WTC11 (cell line): Measurements from ENCODE around the gene TEX261. TPM values are rescaled to one million over a fixed set of nuclear protein-coding genes. Genes with fewer than 3 reads are reported as not detected.
"Not testable (repeated sequence)": the region's sequence is repeated elsewhere in the genome, so short reads cannot be mapped to it uniquely, and the experiment has no call there.

ENCODE experiments used
- ATAC-seq: fragments of 200-7000 bp; cut with Tn5 transposase; 2 replicates; pipeline ENCODE4 v1.10.0; 2021; ENCODE audit warnings: mild to moderate bottlenecking, moderate library complexity
- CTCF ChIA-PET: fragments of 300-600 bp; sonication (Branson Sonifier 250); formaldehyde crosslinking; loops from one replicate; lab custom pipeline; 2021; ENCODE audit warnings: antibody characterized with exemption; lab: Charles Lee
- POLR2A ChIA-PET: fragments of 350-600 bp; sonication (Branson Sonifier 250); formaldehyde crosslinking; loops from one replicate; lab custom pipeline; 2021; ENCODE audit warnings: antibody characterized with exemption; lab: Charles Lee
- DNase-seq: peaks from one replicate; pipeline ENCODE4 v3.0.0; 2021; ENCODE audit warnings: low spot score
- H3K27ac Mint-ChIP-seq: 2 replicates; pipeline ENCODE4 v1.8.0; 2021; ENCODE audit warnings: mixed read lengths
- H3K27me3 Mint-ChIP-seq: 2 replicates; pipeline ENCODE4 v1.8.0; 2021; ENCODE audit warnings: low read depth, mild to moderate bottlenecking, moderate library complexity, mixed read lengths
- H3K36me3 Mint-ChIP-seq: 2 replicates; pipeline ENCODE4 v1.8.0; 2021; ENCODE audit warnings: mixed read lengths
- H3K4me1 Mint-ChIP-seq: 2 replicates; pipeline ENCODE4 v1.8.0; 2022; ENCODE audit warnings: mixed read lengths
- H3K4me3 Mint-ChIP-seq: 2 replicates; pipeline ENCODE4 v1.8.0; 2021; ENCODE audit warnings: mild to moderate bottlenecking, moderate library complexity, mixed read lengths
- H3K9me3 Mint-ChIP-seq: 2 replicates; pipeline ENCODE4 v1.8.0; 2021; ENCODE audit warnings: mixed read lengths
- AR ChIP-seq: fragments of 250-450 bp; sonication (Bioruptor Pico); IDR thresholded peaks from 2 replicates; pipeline ENCODE4 v1.9.0; 2021; ENCODE audit warnings: mild to moderate bottlenecking
- ATF2 ChIP-seq: sonication (generic); formaldehyde crosslinking; IDR thresholded peaks from 2 replicates; pipeline ENCODE4 v1.8.1; 2022; ENCODE audit warnings: low read depth, missing genetic modification reagents, borderline replicate concordance
- FOXK1 ChIP-seq: sonication (generic); formaldehyde crosslinking; IDR thresholded peaks from 2 replicates; pipeline ENCODE4 v1.8.0; 2022; ENCODE audit warnings: mild to moderate bottlenecking, moderate library complexity, missing genetic modification reagents
- NFATC4 ChIP-seq: fragments of 250-450 bp; sonication (Bioruptor Pico); IDR thresholded peaks from 2 replicates; pipeline ENCODE4 v1.9.0; 2021; ENCODE audit warnings: mild to moderate bottlenecking
- NFE2L1 ChIP-seq: sonication (generic); formaldehyde crosslinking; IDR thresholded peaks from 2 replicates; pipeline ENCODE4 v1.8.1; 2023; ENCODE audit warnings: missing genetic modification reagents
- RORB ChIP-seq: fragments of 250-450 bp; sonication (Bioruptor Pico); IDR thresholded peaks from 2 replicates; pipeline ENCODE4 v1.9.0; 2021; ENCODE audit warnings: mild to moderate bottlenecking
- ZNF396 ChIP-seq: fragments of 250-450 bp; sonication (Bioruptor Pico); IDR thresholded peaks from 2 replicates; pipeline ENCODE4 v1.8.0; 2021; ENCODE audit warnings: mild to moderate bottlenecking, moderate library complexity, borderline replicate concordance
- total RNA-seq: library from RNA; stranded (reverse); gene quantifications from 3 replicates; pipeline ENCODE4 v1.2.3, GENCODE V29; 2021

The TEX261 gene
- total RNA-seq, 1 experiment from 2014 or later = 18.3 TPM

- H3K27ac Mint-ChIP-seq, POLR2A ChIA-PET: not testable (repeated sequence)
- peaks cover 23% of the 10 kb centered on the region for H3K4me1 Mint-ChIP-seq
Observed at GRCh38 chr2:70999931-71000330, 5.3 kb upstream of the TEX261 start.

GRCh38 chr2:70999362-70999761 lies 4.7 kb upstream of the TEX261 start:
- Mint-ChIP-seq H3K4me1 (peaks cover 23% of the 10 kb centered on the region), H3K4me3 (no peak overlapping the region), H3K36me3 (no peaks in the 10 kb centered on the region), H3K9me3 (no peaks in the 10 kb centered on the region; the same call in 1 of the 2 replicates), H3K27ac (no peak overlapping the region), H3K27me3 (peaks cover 41% of the 10 kb centered on the region)
- POLR2A ChIA-PET = no interaction called here
- TF ChIP-seq NFATC4 (CRISPR knock-in tag) = no peak
- TF ChIP-seq RORB (CRISPR knock-in tag) = no peak
- TF ChIP-seq AR (CRISPR knock-in tag) = no peak
- TF ChIP-seq ATF2 (CRISPR knock-in tag) = no peak
- ATAC-seq (no peak), DNase-seq (no peak)
- CTCF ChIA-PET = interaction anchor here (0.6 to 1.1 kb wide), 3 partner anchors 15 to 71 kb away, joined by 3 to 4 read pairs (median 4); no protein-coding TSS in a partner anchor

More at GRCh38 chr2:70999931-71000330, 5.3 kb upstream of the TEX261 start:
- not testable (repeated sequence) for H3K9me3 Mint-ChIP-seq, DNase-seq, ATAC-seq, H3K36me3 Mint-ChIP-seq, H3K4me3 Mint-ChIP-seq
- H3K27me3 Mint-ChIP-seq = peaks cover 44% of the 10 kb centered on the region
- CTCF ChIA-PET = interaction anchor here (1.1 to 2.8 kb wide), 3 partner anchors 15 to 70 kb away, joined by 4 to 55 read pairs (median 12); partner anchors contain the start of gene NAGK

- H3K4me1 Mint-ChIP-seq = peaks cover 25% of the 10 kb centered on the region
- H3K36me3 Mint-ChIP-seq, ATAC-seq, H3K4me3 Mint-ChIP-seq, DNase-seq, H3K27ac Mint-ChIP-seq, H3K9me3 Mint-ChIP-seq, POLR2A ChIA-PET: not testable (repeated sequence)
- peaks cover 36% of the 10 kb centered on the region for H3K27me3 Mint-ChIP-seq
- CTCF ChIA-PET = interaction anchor here (0.6 to 0.8 kb wide), 2 partner anchors 38 to 71 kb away, joined by 3 to 4 read pairs; no protein-coding TSS in a partner anchor
Observed at GRCh38 chr2:70998885-70999284, 4.2 kb upstream of the TEX261 start.

- ATAC-seq = peak; percentile 33
- H3K27me3 Mint-ChIP-seq = peaks cover 27% of the 10 kb centered on the region
- no peak overlapping the region for H3K27ac Mint-ChIP-seq
- peaks cover 17% of the 10 kb centered on the region for H3K4me1 Mint-ChIP-seq
- H3K9me3 Mint-ChIP-seq = no peaks in the 10 kb centered on the region
- H3K36me3 Mint-ChIP-seq = 0 out of 2 replicates have a peak, but pooled peaks cover 4% of the 10 kb centered on the region
- CTCF ChIA-PET = no interaction called here
- POLR2A ChIA-PET = no interaction called here
- no peak for TF ChIP-seq NFE2L1 (CRISPR knock-in tag)
- 0 out of 2 replicates have a peak, but pooled peaks have one; percentile 19 for TF ChIP-seq FOXK1 (CRISPR knock-in tag)
- TF ChIP-seq ZNF396 = no peak
- no peak for TF ChIP-seq AR (CRISPR knock-in tag)
- TF ChIP-seq, all 79 proteins: peak for 1
- peak overlapping the region; percentile 86 for H3K4me3 Mint-ChIP-seq
- DNase-seq = peak; percentile 54
Observed at GRCh38 chr2:70995426-70995729, 705 bp upstream of the TEX261 start.
